Fibroblast of peridontal ligament (primary cell): ENCODE data around the gene MSANTD2.

Source experiments
- DNase-seq: peaks from one replicate; pipeline ENCODE4 v3.0.0-alpha.2; 2010; ENCODE audit errors: extremely low read depth

Gene MSANTD2

DNA sequence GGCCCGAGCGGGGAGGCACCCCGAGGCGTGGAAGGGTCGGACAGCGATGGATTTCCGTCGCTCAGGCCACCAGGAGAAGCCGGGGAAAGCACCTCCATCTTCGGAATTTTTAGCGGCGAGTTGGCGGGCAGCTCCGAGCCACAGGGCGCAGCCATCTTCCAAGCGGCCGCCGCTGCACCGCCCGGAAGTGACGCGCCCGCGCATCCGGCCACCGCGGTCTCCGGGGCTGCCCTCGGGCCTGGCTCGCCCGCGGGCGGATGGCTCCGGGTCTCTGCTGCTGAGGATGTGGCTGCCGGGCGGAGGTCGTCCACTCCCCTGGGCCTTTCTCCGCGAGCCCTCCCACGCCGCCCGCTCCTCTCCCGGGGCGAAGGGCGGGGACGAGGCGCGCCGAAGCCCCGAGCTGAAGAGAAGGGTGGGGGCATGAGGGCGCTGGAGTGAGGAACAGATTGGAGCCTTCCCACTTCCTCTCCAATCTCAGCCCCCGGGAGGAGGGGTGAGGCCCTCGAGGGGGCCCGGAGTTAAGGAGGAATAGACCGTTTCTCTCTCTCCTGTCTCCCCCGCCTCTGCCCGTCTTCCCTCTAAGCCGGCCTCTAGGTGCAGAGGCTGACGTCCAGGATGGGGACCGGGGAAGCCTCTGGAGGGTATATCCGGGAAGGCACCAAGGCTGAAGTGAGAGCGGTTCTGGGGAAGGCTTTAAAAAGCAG is at the start of gene MSANTD2:
MSANTD2 (minus strand) TSS at position 181 of the 704 bp plus-strand sequence; CDS start at position 155, 26 bp downstream.
- DNase-seq = peak; percentile 76

DNA sequence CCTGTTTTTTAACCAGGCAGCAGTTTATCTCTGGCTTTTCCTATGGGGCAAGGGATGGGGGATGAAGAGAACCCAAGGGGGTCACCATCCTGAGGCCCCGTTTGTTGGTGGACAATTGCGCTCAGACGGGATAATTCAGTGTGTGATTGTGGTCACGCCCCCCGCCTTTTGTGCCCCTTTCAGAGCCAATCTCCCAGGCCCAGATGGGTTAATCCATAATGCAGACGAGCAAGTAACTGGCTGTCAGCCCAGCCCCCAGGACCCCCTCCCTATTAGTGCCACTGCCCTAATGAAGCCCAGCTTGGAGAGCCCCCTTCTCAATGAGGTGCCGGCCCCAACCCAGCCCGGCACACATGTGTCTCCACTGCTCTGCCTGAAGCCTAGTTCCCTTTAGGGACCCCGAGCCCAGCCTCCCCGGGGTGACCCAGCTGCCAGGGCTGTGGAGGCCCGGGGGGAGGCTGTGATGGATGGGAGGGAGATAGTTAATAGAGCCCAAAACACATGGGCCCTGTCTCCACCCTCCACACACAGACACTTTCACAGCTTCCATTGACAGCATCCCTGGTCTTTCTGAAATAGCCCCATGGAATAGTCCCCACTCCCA is 46.0 kb upstream of the MSANTD2 start:
- no peak for DNase-seq

DNA sequence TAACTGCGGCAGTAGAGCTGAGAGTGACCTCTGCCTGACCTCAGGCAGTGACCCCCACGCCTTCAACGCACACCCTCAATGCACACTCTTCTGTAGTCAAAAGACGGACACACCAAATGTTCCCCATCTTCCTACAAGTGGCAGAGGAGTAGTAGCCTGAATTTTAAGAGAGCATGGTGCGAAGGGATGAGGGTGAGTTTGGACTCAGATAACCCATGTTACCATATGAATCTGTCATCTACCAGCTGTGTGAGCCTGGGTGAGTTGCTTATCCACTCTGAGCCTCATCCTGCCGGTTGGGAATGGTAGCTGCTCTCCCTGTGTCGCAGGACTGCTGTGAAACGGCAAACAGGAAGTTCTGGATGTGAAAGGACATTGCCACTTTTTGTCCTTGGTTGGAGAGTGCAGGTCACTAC is 44.5 kb upstream of the MSANTD2 start:
- DNase-seq = no peak

DNA sequence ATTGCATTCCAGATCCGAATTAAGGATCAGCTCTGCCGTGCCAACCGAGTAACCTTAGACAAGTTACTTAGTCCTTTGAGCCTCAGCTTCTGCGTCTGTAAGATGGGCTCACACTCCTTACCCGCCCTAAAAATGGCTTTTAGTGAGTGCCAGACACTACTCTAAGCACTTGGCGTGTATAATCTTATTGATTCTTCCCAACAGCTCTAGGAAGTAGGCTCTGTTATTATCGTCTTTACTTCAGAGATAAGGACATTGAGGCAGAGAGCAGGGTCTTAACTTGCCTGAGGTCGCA is 43.4 kb upstream of the MSANTD2 start:
- no peak for DNase-seq

DNA sequence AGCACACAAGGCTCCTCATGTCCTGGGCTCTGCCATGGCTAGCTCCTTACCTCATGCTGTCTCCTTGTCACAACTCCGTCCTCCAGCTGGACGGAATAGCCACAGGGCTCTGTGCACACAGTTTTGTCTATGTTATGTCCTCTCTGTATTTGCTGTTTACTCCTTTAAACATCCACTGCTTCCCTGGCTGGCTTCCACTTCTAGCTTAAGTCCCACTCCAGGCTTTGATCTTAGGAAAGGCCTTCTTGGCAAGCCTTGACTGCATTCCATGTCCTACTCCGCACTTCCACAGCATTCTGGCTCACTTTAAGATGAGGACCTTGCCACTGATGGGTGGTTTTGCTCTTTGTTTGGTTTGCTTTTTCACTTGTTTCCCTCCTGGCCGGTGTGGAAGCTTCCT is 42.1 kb upstream of the MSANTD2 start:
- no peak for DNase-seq

DNA sequence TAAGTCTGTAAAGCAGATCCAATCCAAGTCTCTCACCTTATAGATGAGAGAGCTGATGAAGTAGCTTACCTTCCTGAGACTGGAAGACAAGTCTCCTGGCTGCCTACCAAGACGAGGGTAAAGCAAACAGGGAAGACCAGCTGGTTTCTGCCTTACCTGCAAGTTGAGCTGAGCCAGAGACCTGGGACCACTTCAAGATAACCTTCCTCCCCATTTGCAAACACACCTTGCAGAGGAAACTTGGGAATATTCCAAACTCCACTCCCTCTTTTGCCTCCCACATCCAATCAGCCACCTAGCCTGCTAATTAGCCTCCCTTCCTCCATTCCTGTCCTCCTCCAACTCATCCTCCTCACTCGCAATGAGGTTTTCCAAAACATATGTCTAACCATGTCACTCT is 41.6 kb upstream of the MSANTD2 start:
- no peak for DNase-seq

DNA sequence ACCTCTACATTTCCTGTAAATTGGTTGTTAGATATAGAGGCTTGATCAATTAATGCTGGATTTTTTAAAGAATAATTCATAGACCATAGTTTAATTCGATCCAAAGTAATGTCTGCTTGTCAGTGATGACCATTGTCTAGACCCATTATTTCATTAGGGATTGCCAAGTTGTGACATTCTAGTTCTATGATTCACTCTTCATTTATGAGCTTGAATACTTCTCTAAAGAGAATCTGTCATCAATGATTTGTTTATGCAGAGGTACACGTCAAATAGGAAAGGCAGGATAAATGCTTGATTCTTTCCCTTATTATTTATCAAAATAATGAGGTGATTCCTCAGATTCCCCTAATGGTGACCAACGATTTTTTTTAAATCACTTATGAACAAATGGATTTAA is 41.0 kb upstream of the MSANTD2 start:
- DNase-seq = no peak

DNA sequence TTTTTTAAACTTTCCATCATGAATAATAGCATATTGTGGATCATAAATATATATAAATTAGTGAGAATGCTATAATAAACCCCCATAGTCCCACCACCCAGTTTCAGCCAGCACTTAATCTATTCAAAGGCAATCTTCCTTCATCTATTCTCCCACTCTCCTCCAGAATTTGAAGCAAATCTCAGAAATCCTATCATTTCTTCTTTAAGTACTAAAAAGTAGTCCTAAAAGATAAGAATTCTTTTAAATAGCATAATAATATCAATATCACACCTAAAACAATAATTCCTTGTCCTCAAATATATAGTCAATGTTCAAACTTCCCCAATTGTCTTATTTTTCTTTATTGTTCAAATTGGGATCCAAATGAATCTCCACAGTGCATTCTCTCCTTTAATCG is 40.5 kb upstream of the MSANTD2 start:
- no peak for DNase-seq

DNA sequence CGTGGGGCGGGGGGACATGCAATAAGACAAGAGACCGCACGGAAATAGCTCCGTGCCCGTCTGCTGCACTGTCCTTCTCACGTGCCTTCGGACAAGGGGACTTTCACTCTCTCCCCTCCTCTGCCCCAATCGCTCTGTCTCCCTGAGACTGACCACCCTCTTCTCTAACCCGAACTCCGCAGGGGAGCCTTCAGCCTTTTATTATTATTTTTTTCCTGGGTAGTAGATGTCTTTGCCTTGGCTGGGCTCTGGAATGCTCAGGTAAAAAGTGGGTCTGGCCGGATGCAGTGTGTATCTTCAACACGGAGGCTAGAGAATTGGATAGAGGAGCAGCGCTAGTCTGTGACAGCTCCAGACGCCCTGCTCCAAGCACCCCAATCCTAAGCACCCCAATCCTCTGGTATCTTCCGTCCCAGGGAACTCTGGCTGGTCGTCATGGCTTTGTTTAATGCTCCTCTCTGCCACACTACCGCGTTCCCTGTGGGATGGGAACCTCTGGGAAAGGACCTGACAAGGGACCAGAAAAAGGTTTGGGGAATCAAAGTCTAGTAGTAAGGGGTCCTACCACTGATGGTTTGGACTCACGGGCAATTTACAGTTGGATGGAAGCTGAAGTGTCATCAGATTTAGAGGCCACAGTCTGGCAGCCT is 39.9 kb upstream of the MSANTD2 start:
- no peak for DNase-seq

DNA sequence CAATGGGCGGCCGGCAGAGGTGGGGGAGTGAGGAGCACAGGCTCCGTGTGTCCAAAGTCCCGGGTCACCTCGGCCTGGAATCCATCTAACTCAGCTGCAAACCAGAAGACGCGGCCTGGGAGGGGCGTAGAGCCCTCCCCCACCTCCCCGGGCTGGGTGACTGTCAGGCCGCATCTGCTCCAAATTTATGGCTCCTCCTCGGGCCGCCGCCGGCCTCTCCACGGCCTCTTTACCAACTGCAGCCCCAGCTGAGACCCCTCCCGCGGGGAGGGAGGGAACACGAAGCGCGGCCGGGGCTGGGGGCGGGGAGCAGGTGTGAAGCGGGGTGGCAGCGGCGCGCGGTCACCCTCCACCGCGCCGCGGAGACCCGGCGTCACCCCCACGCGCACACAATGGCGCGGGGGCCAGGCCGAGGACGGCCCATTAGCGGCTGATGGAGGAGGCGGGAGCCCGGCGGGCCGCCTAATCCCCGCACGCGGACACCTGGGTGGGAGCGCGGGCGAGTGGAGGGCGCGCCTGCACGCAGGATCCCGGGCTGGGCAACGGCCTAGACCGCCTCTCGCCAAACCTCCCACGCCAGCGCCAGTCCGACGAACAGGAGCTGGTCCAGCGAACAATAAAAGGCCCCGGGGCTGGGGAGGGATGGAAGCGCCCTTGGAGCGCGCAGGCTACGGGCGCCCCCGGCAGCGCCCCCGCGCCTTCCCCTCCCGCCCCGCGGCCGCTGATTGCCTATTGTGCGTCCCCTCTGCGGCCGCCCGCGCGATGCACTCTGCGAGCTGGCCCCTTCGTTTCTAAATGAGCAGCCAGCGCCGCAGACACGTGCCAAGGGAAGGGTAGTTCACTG is 39.1 kb upstream of the MSANTD2 start:
- DNase-seq = no peak

DNA sequence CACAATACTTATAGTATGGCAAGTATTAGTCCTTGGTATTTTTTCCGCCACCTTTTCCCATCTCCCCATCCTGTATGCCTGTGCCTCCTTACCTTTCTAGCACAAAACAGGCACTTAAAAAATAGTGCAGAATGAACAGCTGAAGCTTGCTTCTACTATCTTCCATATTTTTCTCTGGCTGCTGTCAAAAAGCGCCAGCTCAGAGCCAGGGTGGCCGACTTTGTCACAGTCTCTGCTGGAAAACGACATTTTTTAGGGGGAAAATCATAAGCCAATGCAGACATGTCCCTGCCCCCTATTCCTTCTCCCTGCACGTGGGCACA is 38.6 kb upstream of the MSANTD2 start:
- no peak for DNase-seq

DNA sequence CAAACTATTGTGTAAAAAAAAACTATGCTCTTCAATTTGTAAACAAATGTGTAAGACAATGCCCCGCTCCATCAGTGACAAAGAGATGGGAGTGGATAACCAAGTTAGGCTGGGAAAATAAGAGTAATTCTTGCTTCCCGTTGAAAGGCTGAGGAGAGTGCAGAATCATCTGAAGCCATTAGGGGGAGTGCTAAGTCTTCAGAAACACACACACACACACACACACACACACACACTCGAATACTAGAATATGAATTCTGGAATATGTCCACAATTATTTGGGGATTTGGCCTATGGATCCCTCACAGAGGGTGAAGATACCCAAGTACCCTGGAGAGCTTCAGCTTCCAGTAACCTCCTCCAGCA is 37.3 kb upstream of the MSANTD2 start:
- peak; percentile 94 for DNase-seq

DNA sequence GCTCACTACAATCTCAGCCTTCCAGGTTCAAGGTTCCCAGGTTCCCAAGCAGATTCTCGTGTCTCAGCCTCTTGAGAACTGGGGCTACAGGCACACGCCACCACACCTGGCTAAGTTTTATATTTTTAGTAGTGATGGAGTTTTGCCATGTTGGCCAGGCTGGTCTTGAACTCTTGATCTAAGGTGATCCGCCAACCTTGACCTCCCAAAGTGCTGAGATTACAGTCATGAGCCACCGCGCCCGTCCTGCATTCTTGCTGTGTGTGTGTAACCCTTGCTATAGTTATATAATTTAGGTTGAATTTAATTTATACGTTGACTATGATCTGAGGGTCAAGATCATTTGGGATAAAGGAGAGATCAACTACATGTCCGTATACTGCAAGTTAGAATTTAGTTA is 35.7 kb upstream of the MSANTD2 start:
- no peak for DNase-seq

DNA sequence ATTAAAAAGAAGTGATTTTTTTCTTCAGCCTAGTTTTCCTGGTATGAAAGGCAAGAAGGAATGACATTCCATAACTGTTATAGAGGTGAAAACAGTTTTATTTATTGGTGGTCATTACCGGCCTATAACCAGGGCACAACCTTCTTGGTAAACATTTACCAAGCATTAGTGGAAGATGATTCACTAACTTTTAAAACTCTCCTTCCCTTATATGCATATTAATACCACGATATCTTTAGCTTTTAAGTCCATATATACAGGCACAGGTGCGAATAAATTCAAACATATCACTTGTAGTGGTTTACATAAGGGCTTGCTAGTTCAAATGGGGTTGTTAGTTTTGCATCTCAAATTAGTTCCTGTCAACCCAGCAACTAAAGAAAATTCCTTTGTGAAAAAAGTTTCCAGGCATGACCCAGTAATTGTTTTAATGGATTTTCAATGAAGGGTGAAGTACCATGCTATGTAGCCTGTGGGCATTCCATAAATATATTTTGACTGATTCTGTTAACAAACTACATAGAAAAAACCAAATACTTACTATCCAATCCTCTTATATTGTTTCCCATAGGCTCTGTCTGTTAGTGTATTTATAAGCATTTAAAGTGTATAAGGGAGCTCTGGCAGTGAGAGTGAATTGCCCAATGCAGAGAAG is 34.4 kb upstream of the MSANTD2 start:
- no peak for DNase-seq

DNA sequence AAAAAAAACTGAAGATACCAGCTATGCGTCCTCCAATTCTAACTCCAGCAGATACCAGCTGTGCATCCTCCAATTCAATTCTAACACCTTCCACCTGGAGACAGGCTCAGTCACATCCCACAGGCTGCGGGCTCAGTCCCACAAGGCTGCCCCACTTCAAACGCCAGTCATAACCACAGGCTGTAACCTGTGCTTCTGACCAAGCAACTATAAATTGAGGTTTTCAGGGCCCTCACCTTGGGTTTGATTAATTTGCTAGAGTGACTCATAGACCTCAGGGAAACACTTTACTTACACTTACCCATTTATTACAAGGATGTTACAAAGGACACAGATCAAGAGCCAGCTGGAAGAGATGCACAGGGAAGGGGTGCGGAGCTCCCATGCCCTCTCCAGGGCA is 32.4 kb upstream of the MSANTD2 start:
- DNase-seq = no peak

DNA sequence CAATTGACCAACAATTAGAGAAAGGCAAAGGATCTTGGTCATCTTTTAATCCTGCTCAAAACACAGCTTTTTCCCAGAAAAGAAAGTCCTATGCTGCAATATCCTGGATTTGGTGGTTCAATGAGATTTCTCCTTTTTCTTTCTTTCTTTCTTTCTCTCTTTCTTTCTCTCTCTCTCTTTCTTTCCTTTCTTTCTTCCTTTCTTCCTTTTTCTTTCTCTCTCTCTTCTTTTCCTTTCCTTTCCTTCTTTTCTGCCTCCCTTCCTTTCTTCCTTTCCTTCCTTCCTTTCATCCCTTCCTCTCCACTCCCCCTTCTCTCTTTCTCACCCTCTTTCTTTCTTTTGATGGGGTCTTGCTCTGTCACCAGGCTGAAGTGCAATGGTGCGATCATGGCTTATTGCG is 31.7 kb upstream of the MSANTD2 start:
- no peak for DNase-seq

DNA sequence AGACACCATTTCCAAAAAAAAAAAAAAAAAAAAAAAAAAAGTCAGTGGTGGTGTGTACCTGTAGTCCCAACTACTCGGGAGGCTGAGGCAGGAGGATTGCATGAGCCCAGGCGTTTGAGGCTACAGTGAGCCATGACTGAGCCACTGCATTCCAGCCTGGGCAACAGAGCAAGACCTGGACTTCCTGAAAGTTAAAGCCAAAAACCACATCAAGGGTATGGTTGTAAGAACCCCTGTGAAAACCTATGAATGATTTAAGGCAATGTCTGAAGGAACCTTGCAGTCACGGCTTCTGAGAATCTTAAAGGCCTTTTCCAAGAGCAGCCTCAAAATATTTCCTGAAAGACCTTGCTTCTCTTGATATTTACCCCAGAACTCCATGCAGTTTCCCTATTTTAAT is 30.5 kb upstream of the MSANTD2 start:
- DNase-seq = no peak

DNA sequence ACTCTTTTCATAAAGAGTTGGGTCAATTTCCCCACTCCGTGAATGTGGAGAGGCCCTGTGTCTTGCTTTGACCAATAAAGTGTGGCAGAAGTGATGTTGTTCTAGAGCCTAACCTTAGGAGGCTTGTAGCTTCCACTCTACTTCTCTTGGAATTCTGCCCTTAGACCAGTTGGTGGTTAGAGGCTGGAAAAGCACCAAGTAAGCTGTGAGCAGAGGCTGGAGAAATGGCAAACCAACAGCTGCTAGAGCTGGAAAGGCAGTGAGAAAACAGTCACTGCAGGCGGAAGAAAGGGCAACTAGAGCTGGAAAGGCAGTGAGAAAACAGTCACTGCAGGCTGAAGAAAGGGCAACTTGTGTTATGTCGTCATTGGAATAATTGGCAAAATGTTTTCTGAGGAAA is 29.8 kb upstream of the MSANTD2 start:
- DNase-seq = peak; percentile 47

DNA sequence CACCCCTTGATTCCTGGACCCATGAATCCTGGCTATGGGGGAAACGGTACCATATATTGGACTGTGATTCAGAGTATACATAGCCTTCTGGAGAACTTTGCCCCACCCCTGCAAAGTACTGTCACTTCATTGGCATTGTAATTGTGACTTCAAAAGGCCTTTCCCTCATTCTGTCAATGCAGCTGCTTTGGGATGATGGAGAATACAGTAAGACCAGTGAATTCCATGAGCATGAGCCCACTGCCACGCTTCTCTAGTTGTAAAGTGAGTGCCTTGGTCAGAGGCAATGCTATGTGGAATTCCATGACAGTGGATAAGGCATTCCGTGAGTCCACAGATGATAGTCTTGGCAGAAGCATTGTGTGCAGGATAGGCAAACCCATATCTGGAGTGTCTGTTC is 25.7 kb upstream of the MSANTD2 start:
- DNase-seq = no peak

DNA sequence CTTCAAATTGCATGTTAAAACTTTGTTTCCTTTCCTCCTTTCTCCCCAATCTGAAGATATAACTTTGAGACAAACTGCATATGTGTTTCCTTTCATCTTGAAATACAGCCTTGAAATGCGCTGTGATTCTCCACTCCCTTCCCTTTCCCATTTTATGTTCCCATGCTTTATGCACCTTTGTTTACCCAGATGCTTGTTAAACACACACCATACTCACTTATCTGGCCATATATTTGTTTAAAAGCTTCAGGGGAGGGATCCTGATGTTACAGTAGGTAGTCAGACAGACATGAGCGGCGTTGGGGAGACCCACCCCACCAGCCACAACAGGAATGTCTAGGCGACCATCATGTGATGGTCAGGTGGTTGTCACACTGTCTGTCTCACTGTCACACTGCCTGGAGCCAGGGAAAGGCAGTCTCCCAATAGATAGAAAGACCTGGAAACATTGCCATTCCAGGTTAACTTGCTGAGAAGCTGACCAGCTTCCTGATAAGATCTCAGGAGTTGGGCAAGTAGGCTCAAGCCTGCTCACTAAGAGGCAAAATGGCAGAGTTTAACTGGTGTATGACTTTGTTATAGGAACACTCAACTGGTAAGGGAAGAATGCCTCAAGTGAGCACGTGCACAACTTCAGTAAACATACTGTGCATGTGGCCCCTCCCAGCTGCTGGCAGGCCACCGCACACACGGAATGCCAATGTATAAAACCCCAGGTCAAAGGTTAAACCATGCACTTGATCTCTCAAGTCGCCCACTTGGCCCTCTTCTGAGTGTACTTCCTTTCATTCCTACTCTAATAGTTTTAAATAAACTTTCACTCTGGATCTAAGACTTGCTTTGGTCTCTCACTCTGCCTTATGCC is 23.5 kb upstream of the MSANTD2 start:
- DNase-seq = no peak

DNA sequence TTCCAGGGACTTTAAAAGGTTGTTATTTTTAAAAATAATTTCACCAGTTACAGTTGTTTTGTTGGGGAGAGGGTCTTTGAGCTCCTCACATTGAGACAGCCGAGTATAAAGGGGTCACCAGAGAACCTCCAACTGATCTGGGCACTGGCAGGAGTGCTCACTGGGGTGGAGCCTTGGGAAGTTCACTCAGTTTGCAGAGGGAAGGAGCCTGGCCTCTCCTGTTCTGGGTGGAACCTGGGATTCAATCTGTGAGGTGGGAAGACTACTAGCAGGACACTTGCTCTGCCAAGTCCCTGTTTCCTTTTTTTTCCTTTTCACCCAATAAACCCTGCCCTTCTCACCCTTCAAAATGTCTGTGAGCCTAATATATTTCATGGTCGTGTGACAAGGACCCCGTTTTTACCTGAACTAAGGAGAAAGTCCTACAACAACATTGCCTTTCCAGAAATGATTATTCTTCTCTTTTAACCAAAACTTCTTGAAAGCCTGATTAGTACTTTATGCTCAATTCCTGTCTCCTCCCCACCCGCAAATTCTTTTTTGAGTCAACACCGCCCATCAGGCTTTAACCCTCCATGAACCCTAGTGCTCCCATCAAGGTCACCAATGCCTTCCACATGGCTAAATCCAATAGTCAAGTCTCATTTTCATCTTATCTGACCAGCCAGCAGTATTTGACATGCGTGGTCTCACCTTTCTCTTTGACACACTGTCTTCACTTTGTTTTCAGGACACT is 22.0 kb upstream of the MSANTD2 start:
- no peak for DNase-seq
